ENCODE results near the gene CDC5L.

Gene CDC5L

GRCh38 chr6:44474643-44475042 is 87.1 kb downstream of the CDC5L start:
- no peak overlapping the region for H3K4me3 ChIP-seq (ENCODE audit: low read length)
- DNase-seq (ENCODE audit: low read depth), result no peak
- no peak for TF ChIP-seq CTCF (conservative IDR thresholded peaks at IDR 0.05; ENCODE audit: low read depth, low read length)

GRCh38 chr6:44475417-44475778 is 87.9 kb downstream of the CDC5L start:
- TF ChIP-seq CTCF (conservative IDR thresholded peaks at IDR 0.05; ENCODE audit: low read depth, low read length), result no peak
- H3K4me3 ChIP-seq (ENCODE audit: low read length), result no peak overlapping the region
- no peak for DNase-seq (ENCODE audit: low read depth)

GRCh38 chr6:44475779-44476434 is 88.4 kb downstream of the CDC5L start:
- TF ChIP-seq CTCF (conservative IDR thresholded peaks at IDR 0.05; ENCODE audit: low read depth, low read length), result peak; percentile 93
- DNase-seq (ENCODE audit: low read depth), result no peak
- H3K4me3 ChIP-seq (ENCODE audit: low read length), result no peak overlapping the region

DNA sequence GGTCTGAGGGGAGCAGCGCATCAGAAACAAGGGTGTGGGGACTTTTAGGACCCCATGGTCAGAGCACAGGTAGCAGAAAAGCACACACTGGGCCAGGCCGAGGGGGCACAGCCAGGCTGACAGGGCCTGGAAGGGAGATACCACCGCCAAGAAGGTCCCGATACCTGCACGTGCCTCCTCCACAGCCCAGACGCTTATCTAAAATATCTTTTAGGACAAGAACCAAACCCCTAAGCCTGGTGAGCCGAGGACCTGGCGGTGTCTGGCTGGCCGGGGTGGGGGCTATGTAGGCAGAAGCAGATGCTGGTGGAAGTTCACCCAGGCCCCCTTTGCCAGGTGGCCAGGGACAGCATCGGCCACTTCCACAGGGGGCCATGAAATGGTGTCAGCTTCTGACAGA is 89.3 kb downstream of the CDC5L start:
- DNase-seq (ENCODE audit: low read depth), result no peak
- TF ChIP-seq CTCF (conservative IDR thresholded peaks at IDR 0.05; ENCODE audit: low read depth, low read length), result no peak
- no peak overlapping the region for H3K4me3 ChIP-seq (ENCODE audit: low read length)

DNA sequence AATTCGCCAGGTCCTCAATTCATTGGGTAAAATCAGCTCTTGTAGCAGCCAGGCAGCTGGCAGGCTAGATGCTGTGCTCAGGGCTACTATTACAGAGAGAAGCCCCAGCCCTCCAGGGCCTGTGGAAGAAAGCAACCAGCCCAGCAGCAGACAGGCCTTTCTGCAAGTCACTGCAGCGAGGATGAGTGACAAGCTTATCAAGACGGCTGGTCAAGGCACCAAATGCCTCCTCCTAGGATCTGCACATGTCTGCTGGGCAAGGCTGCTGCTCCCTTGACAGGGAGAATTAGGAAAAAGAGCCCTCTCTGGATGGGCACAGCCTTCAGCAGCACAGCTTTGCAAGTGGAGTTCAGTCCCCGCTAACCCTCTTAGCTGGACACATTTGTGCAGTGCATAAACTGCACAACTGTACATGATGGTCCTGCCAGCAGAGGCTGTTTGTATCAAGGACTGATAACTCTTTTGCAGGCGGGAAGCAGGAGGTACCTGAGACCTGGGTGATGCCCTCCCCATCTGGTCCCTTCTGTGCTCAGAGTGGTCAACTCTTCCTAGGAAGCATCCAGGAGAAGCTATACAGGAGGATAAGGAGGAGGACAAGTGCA is 89.9 kb downstream of the CDC5L start:
- H3K4me3 ChIP-seq (ENCODE audit: low read length), result no peak overlapping the region
- DNase-seq (ENCODE audit: low read depth), result no peak
- no peak for TF ChIP-seq CTCF (conservative IDR thresholded peaks at IDR 0.05; ENCODE audit: low read depth, low read length)

DNA sequence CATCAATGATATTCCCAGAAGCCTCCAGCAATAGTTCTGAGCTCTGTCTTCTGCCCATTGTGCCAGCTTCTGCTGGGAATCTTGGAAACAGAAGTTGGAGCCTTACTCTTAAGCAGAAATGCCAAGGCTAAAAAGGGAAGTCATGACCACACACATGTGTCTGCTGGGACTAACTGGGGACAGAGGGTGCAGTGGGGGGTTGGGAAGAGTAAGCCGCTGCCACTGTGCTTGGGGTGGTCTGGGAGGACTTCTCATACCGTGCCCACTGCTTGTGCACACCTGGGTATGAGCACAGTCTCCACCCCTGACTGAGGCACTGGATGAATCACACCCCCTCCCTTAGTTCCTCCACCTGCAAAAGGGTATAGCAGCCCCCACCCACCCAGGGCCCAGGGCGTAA is 90.7 kb downstream of the CDC5L start:
- DNase-seq (ENCODE audit: low read depth), result no peak
- TF ChIP-seq CTCF (conservative IDR thresholded peaks at IDR 0.05; ENCODE audit: low read depth, low read length), result no peak
- no peak overlapping the region for H3K4me3 ChIP-seq (ENCODE audit: low read length)

DNA sequence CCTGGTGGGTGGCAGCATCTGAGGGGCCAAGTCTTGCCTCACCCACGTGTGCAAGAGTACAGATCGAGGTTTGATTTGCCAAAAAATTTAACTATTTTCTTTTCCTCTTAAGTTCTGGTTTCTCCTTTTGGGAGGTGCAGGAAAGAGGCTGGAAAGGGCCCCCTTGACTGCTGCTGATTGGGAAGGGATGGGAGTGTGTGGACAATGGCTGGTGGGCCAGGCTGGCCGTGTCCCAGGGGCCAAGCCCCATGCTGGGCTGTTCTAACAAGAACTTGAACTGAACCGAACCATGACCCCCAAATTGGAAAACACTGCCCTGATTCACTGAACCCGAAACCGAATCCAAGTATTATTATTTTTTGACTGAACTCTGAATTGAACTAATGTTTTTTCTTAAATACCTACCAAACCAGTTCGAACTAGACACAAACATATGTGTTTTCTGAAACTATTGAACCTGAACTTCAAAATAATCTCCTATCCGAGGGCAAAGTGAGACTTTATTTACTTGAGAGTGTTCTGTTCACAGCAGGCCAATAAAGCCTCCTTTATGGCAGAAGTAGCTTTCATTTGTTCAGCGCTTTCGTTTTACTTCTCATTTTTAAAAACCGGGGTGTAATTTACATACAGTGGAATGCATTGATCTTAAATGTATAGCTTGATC is 91.2 kb downstream of the CDC5L start:
- TF ChIP-seq CTCF (conservative IDR thresholded peaks at IDR 0.05; ENCODE audit: low read depth, low read length), result no peak
- no peak overlapping the region for H3K4me3 ChIP-seq (ENCODE audit: low read length)
- DNase-seq (ENCODE audit: low read depth), result no peak

Measured in retinal pigment epithelial cell (primary cell).